Right renal cortex interstitium (tissue), 3 donors: Measurements from ENCODE around the gene SLC37A4. TPM values are rescaled to one million over a fixed set of nuclear protein-coding genes. Genes with fewer than 3 reads are reported as not detected.
A peak's percentile ranks its signal among the peaks of the same experiment; 100 is the strongest.
"Not testable (repeated sequence)": the region's sequence is repeated elsewhere in the genome, so short reads cannot be mapped to it uniquely, and the experiment has no call there.

Source experiments
- DNase-seq, 3 donors: peaks; one replicate each; pipeline ENCODE4 v3.0.0-alpha.2; 2013; ENCODE audit warnings: low read depth in 3 of 3, low spot score in 2 of 3
- polyA plus RNA-seq, 3 donors: library from polyadenylated mRNA; unstranded; fragments of 120-200 nt; gene quantifications; one replicate each; pipeline ENCODE4 v1.2.1, GENCODE V29; 2013; ENCODE audit not compliant: insufficient read length in 3 of 3

SLC37A4 gene
- polyA plus RNA-seq, 3 donors, result 81.1 to 115 (median 99.9) TPM

GRCh38 chr11:119018074-119018938 is 12.4 kb downstream of the SLC37A4 start, which contains the start of the genes RPS25 and TRAPPC4:
Gene RPS25, minus strand, starts transcription at chr11:119018343. Its CDS starts 59 bp downstream, at chr11:119018284.
Gene TRAPPC4, plus strand, starts transcription at chr11:119018766. Its CDS starts 30 bp downstream, at chr11:119018796.
- DNase-seq, result peak; percentile 93 to 96 (median 94)

GRCh38 chr11:119017377-119017776 is 13.3 kb downstream of the SLC37A4 start:
- not testable (repeated sequence) for DNase-seq

- DNase-seq, result no peak
Measured at GRCh38 chr11:119016216-119017009, 14.3 kb downstream of the SLC37A4 start.

GRCh38 chr11:119015054-119015611 is 15.5 kb downstream of the SLC37A4 start:
- DNase-seq, result no peak

- DNase-seq, result no peak
Measured at GRCh38 chr11:119014209-119014924, 16.3 kb downstream of the SLC37A4 start.

- no peak for DNase-seq
Measured at GRCh38 chr11:119012629-119013170, 18.0 kb downstream of the SLC37A4 start.

GRCh38 chr11:119011476-119012053 is 19.1 kb downstream of the SLC37A4 start:
- DNase-seq, result no peak

- no peak for DNase-seq
Measured at GRCh38 chr11:119006656-119007055, 24.0 kb downstream of the SLC37A4 start.

- no peak for DNase-seq
Measured at GRCh38 chr11:119000906-119001305, 29.8 kb downstream of the SLC37A4 start.

GRCh38 chr11:118998822-118999221 is 31.9 kb downstream of the SLC37A4 start:
- no peak for DNase-seq

- no peak for DNase-seq
Measured at GRCh38 chr11:118998388-118998717, 32.3 kb downstream of the SLC37A4 start.

- DNase-seq, result peak; percentile 65 to 79 (median 77)
Measured at GRCh38 chr11:118997627-118998387, 32.9 kb downstream of the SLC37A4 start, which contains the start of gene CENATAC. Gene CENATAC, plus strand, starts transcription at chr11:118998138. Its CDS starts 60 bp downstream, at chr11:118998198.

- DNase-seq, result no peak
Measured at GRCh38 chr11:118996926-118997626, 33.6 kb downstream of the SLC37A4 start.

GRCh38 chr11:118991486-118992038 is 39.1 kb downstream of the SLC37A4 start:
- not testable (repeated sequence) for DNase-seq

GRCh38 chr11:118988280-118988679 is 42.4 kb downstream of the SLC37A4 start:
- no peak for DNase-seq

- DNase-seq, result no peak
Measured at GRCh38 chr11:118984825-118985224, 45.9 kb downstream of the SLC37A4 start.

- not testable (repeated sequence) for DNase-seq
Measured at GRCh38 chr11:118984337-118984736, 46.3 kb downstream of the SLC37A4 start.
